T-cell (primary cell): ENCODE results near the gene MAP3K2. TPM values are rescaled to one million over a fixed set of nuclear protein-coding genes. Genes with fewer than 3 reads are reported as not detected.
A peak's percentile ranks its signal among the peaks of the same experiment; 100 is the strongest.

Experiments
- ATAC-seq, 4 experiments: fragments of 200-7000 bp in 3 of 4; fragments of 150-1000 bp in 1 of 4; cut with Tn5 transposase; replicated peaks in 1 of 4; 1 replicate in 3 of 4; 2 replicates in 1 of 4; pipeline ENCODE4 v1.10.0; 2021; ENCODE audit warnings: moderate library complexity in 3 of 4, mild to moderate bottlenecking in 2 of 4, moderate number of reproducible peaks in 1 of 4
- CTCF ChIA-PET, 2 donors: fragments of 300-600 bp; sonication (Branson Sonifier 250); formaldehyde crosslinking; loops; one replicate each; lab custom pipeline; 2022; ENCODE audit warnings: antibody characterized with exemption in 2 of 2; lab: Charles Lee
- POLR2A ChIA-PET, 2 donors: fragments of 300-600 bp; sonication (Branson Sonifier 250); formaldehyde crosslinking; loops; one replicate each; lab custom pipeline; 2022; ENCODE audit warnings: antibody characterized with exemption in 2 of 2; lab: Charles Lee
- DNase-seq, 35 experiments: peaks; one replicate each; pipeline versions ENCODE4 v3.0.0 to v3.0.0-alpha.2; 2013 to 2023
- H3K27ac ChIP-seq: one replicate; pipeline ENCODE4 v1.5.1; 2013; ENCODE audit warnings: low read length
- H3K27me3 ChIP-seq, 2 experiments: replicated peaks in 1 of 2; 1 replicate in 1 of 2; 2 replicates in 1 of 2; pipeline versions ENCODE4 v1.6.1 to v1.7.0; 2013; ENCODE audit warnings: low read length in 1 of 2, mixed read lengths in 1 of 2; ENCODE audit not compliant: control insufficient read depth in 2 of 2, insufficient read depth in 2 of 2; ENCODE audit errors: extremely low read depth in 1 of 2
- H3K36me3 ChIP-seq, 2 donors: 1 replicate in 1 of 2; 2 replicates in 1 of 2; pipeline versions ENCODE4 v1.6.1 to v1.7.0; 2013; ENCODE audit warnings: low read length in 1 of 2; ENCODE audit not compliant: control insufficient read depth in 2 of 2, insufficient read depth in 1 of 2; ENCODE audit errors: extremely low read depth in 1 of 2
- H3K4me1 ChIP-seq, 2 experiments: 1 replicate in 1 of 2; 2 replicates in 1 of 2; pipeline versions ENCODE4 v1.6.1 to v1.7.0; 2013; ENCODE audit warnings: low read length in 2 of 2, mixed read lengths in 1 of 2; ENCODE audit not compliant: insufficient read depth in 2 of 2, control insufficient read depth in 1 of 2; ENCODE audit errors: extremely low read depth in 1 of 2
- H3K4me3 ChIP-seq, 2 donors: 1 replicate in 1 of 2; 2 replicates in 1 of 2; pipeline versions ENCODE4 v1.5.1 to v1.7.0; 2013; ENCODE audit warnings: mild to moderate bottlenecking in 2 of 2, low read length in 1 of 2, moderate library complexity in 1 of 2; ENCODE audit not compliant: control insufficient read depth in 1 of 2; ENCODE audit errors: extremely low read depth in 1 of 2
- H3K9me3 ChIP-seq: 2 replicates; pipeline ENCODE4 v1.7.0; 2013
- H3K27ac Mint-ChIP-seq, 2 donors: one replicate each; pipeline ENCODE4 v1.8.0; 2020 to 2021; ENCODE audit warnings: mild to moderate bottlenecking in 2 of 2, mixed read lengths in 2 of 2
- H3K27me3 Mint-ChIP-seq, 2 donors: one replicate each; pipeline ENCODE4 v1.8.0; 2021 to 2022; ENCODE audit warnings: mixed read lengths in 2 of 2
- H3K36me3 Mint-ChIP-seq: one replicate; pipeline ENCODE4 v1.8.0; 2021; ENCODE audit warnings: mixed read lengths
- H3K4me1 Mint-ChIP-seq, 3 donors: one replicate each; pipeline ENCODE4 v1.8.0; 2020 to 2022; ENCODE audit warnings: mixed read lengths in 3 of 3, mild to moderate bottlenecking in 1 of 3
- H3K4me3 Mint-ChIP-seq, 3 donors: one replicate each; pipeline ENCODE4 v1.8.0; 2020 to 2022; ENCODE audit warnings: mild to moderate bottlenecking in 3 of 3, mixed read lengths in 3 of 3, moderate library complexity in 3 of 3
- H3K9me3 Mint-ChIP-seq, 3 donors: one replicate each; pipeline ENCODE4 v1.8.0; 2020 to 2022; ENCODE audit warnings: mixed read lengths in 3 of 3
- WGBS: methylation state at CpG from one replicate; pipeline ENCODE4 v1.1.5; 2013; ENCODE audit warnings: missing lambda C conversion rate; ENCODE audit not compliant: insufficient coverage; 5-methylcytosine and 5-hydroxymethylcytosine counted together
- total RNA-seq, 35 experiments: library from RNA in 6 of 35; stranded (reverse) in 6 of 35; fragments of 120-200 nt in 1 of 35; gene quantifications; one replicate each; pipeline versions ENCODE4 v1.2.1 to v1.2.4 and lab custom pipeline; 2013 to 2026

The MAP3K2 gene
- total RNA-seq, 5 donors from 2014 or later (not counting 1 experiment from before 2014, with no cell fraction given), result 81.6 to 89.1 (median 83.2) TPM

GRCh38 chr2:127256381-127256780 lies 131.4 kb downstream of the MAP3K2 start:
- H3K9me3 ChIP-seq, result no peaks in the 10 kb centered on the region
- no peaks in the 10 kb centered on the region for H3K4me1 ChIP-seq
- no peak for ATAC-seq
- no peak overlapping the region for H3K27ac ChIP-seq
- no peak overlapping the region for H3K4me3 ChIP-seq
- no peaks in the 10 kb centered on the region for H3K27me3 ChIP-seq
- CTCF ChIA-PET, result no interaction called here
- no peaks in the 10 kb centered on the region for H3K27me3 Mint-ChIP-seq
- peaks cover 9 to 47% of the 10 kb centered on the region in 2 donors for H3K36me3 ChIP-seq
- 93% methylated on average over 2 of the region's 3 CpGs for WGBS
- H3K9me3 Mint-ChIP-seq, result no peaks in the 10 kb centered on the region
- H3K4me3 Mint-ChIP-seq, result no peak overlapping the region
- H3K27ac Mint-ChIP-seq, result peak overlapping the region in 1 of 2 donors; percentile 19
- POLR2A ChIA-PET, result no interaction called here
- no peak for DNase-seq
- H3K36me3 Mint-ChIP-seq, result peaks cover 51% of the 10 kb centered on the region
- peaks cover 0 to 8% (median 2%) of the 10 kb centered on the region in 3 donors for H3K4me1 Mint-ChIP-seq

- Histone ChIP-seq H3K27me3 (no peaks in the 10 kb centered on the region), H3K27ac (no peak overlapping the region), H3K36me3 (peaks cover 5 to 41% of the 10 kb centered on the region in 2 donors), H3K4me1 (no peaks in the 10 kb centered on the region), H3K9me3 (no peaks in the 10 kb centered on the region), H3K4me3 (no peak overlapping the region)
- POLR2A ChIA-PET, result no interaction called here
- WGBS, result 98% methylated on average over 6 of the region's 6 CpGs
- CTCF ChIA-PET, result no interaction called here
- H3K4me1 Mint-ChIP-seq, result peaks cover 0 to 8% (median 2%) of the 10 kb centered on the region in 3 donors
- ATAC-seq (no peak), DNase-seq (no peak)
- H3K27ac Mint-ChIP-seq, result no peak overlapping the region
- H3K36me3 Mint-ChIP-seq, result peaks cover 48% of the 10 kb centered on the region
- no peak overlapping the region for H3K4me3 Mint-ChIP-seq
- no peaks in the 10 kb centered on the region for H3K9me3 Mint-ChIP-seq
- H3K27me3 Mint-ChIP-seq, result no peaks in the 10 kb centered on the region
These were observed 132.1 kb downstream of the MAP3K2 start for GRCh38 chr2:127255721-127256120.

GRCh38 chr2:127255146-127255545 lies 132.6 kb downstream of the MAP3K2 start:
- Mint-ChIP-seq H3K27me3 (no peaks in the 10 kb centered on the region), H3K4me1 (peaks cover 0 to 8% (median 2%) of the 10 kb centered on the region in 3 donors), H3K27ac (peak overlapping the region in 1 of 2 donors; percentile 64), H3K36me3 (peaks cover 44% of the 10 kb centered on the region), H3K9me3 (no peaks in the 10 kb centered on the region), H3K4me3 (no peak overlapping the region)
- Histone ChIP-seq H3K27ac (no peak overlapping the region), H3K4me3 (no peak overlapping the region), H3K4me1 (no peaks in the 10 kb centered on the region), H3K27me3 (no peaks in the 10 kb centered on the region), H3K36me3 (peaks cover 5 to 35% of the 10 kb centered on the region in 2 donors), H3K9me3 (no peaks in the 10 kb centered on the region)
- ChIA-PET POLR2A (no interaction called here), CTCF (no interaction called here)
- no peak for DNase-seq
- ATAC-seq, result no peak
- 86% methylated on average over 1 of the region's 2 CpGs for WGBS

- Mint-ChIP-seq H3K27me3 (no peaks in the 10 kb centered on the region), H3K4me3 (no peak overlapping the region)
- CTCF ChIA-PET, result no interaction called here
These were observed 133.3 kb downstream of the MAP3K2 start for GRCh38 chr2:127254386-127254981.

More at GRCh38 chr2:127254386-127254981, 133.3 kb downstream of the MAP3K2 start:
- no peaks in the 10 kb centered on the region for H3K27me3 ChIP-seq
- ATAC-seq, result no peak
- Mint-ChIP-seq H3K4me1 (peaks cover 0 to 8% (median 2%) of the 10 kb centered on the region in 3 donors), H3K27ac (no peak overlapping the region), H3K36me3 (peaks cover 39% of the 10 kb centered on the region), H3K9me3 (no peaks in the 10 kb centered on the region)
- no peaks in the 10 kb centered on the region for H3K4me1 ChIP-seq
- no peaks in the 10 kb centered on the region for H3K9me3 ChIP-seq
- WGBS, result 80% methylated on average over 1 of the region's 7 CpGs
- POLR2A ChIA-PET, result no interaction called here
- DNase-seq, result no peak
- H3K4me3 ChIP-seq, result no peak overlapping the region
- no peak overlapping the region for H3K27ac ChIP-seq
- H3K36me3 ChIP-seq, result peaks cover 5 to 28% of the 10 kb centered on the region in 2 donors

Other genes with a start within 250 kb of the MAP3K2 start
- gene CYP27C1, start 167.7 kb downstream of the MAP3K2 start, total RNA-seq, result under 1 TPM in 1 of 5 donors, not detected in 4; 0.16 TPM
- 10 to 100 TPM; 41.5 to 62.1 (median 52.3) TPM for gene ERCC3, start 93.8 kb downstream of the MAP3K2 start, total RNA-seq
- under 1 TPM in 3 of 5 donors, not detected in 2; 0.20 to 0.76 (median 0.49) TPM for gene PROC, start 30.5 kb upstream of the MAP3K2 start, total RNA-seq
- 10 to 100 TPM; 20.8 to 47.1 (median 42.6) TPM for gene IWS1, start 138.5 kb upstream of the MAP3K2 start, total RNA-seq
- under 1 TPM in 4 of 5 donors, not detected in 1; 0.13 to 0.96 (median 0.28) TPM for gene MYO7B, start 147.7 kb upstream of the MAP3K2 start, total RNA-seq